IPS DF 6.9 (cell line): Measurements from ENCODE around the gene FAM78B.

Source experiments
- DNase-seq: peaks from one replicate; pipeline ENCODE4 v3.0.0-alpha.2; 2013; ENCODE audit warnings: low read depth, low spot score
- H3K27ac ChIP-seq: one replicate; pipeline ENCODE4 v1.5.1; 2013; ENCODE audit warnings: low read length, control low read depth
- H3K27me3 ChIP-seq: 2 replicates; pipeline ENCODE4 v1.6.1; 2013; ENCODE audit warnings: mild to moderate bottlenecking, low read length; ENCODE audit not compliant: control insufficient read depth, insufficient read depth
- H3K36me3 ChIP-seq: 2 replicates; pipeline ENCODE4 v1.6.1; 2013; ENCODE audit warnings: low read length; ENCODE audit not compliant: control insufficient read depth, insufficient read depth
- H3K4me1 ChIP-seq: 2 replicates; pipeline ENCODE4 v1.6.1; 2013; ENCODE audit warnings: low read length; ENCODE audit not compliant: control insufficient read depth, insufficient read depth
- H3K4me3 ChIP-seq: 2 replicates; pipeline ENCODE4 v1.5.1; 2013; ENCODE audit warnings: mild to moderate bottlenecking, low read length
- H3K9me3 ChIP-seq: 2 replicates; pipeline ENCODE4 v1.6.1; 2013; ENCODE audit warnings: low read length, inconsistent platforms; ENCODE audit not compliant: control insufficient read depth, insufficient read depth
- WGBS: extraction: QIAGEN DNeasy Blood & Tissue Kit; methylation state at CpG from one replicate; pipeline ENCODE4 v1.1.7; 2013; ENCODE audit warnings: mixed read lengths, missing lambda C conversion rate; ENCODE audit not compliant: insufficient read length, insufficient coverage; 5-methylcytosine and 5-hydroxymethylcytosine counted together

FAM78B gene

GRCh38 chr1:166090244-166090643 lies 76.6 kb downstream of the FAM78B start:
- no peak for DNase-seq
- Histone ChIP-seq H3K27me3 (no peaks in the 10 kb centered on the region), H3K27ac (no peak overlapping the region), H3K4me1 (no peaks in the 10 kb centered on the region), H3K4me3 (no peak overlapping the region), H3K9me3 (no peaks in the 10 kb centered on the region), H3K36me3 (no peaks in the 10 kb centered on the region)
- WGBS = no CpG with 5 or more reads among the region's 4 CpGs

GRCh38 chr1:166089804-166090203 lies 77.0 kb downstream of the FAM78B start:
- no CpG with 5 or more reads among the region's 6 CpGs for WGBS
- Histone ChIP-seq H3K27me3 (no peaks in the 10 kb centered on the region), H3K4me1 (no peaks in the 10 kb centered on the region), H3K4me3 (no peak overlapping the region), H3K9me3 (no peaks in the 10 kb centered on the region), H3K27ac (no peak overlapping the region), H3K36me3 (no peaks in the 10 kb centered on the region)
- no peak for DNase-seq

DNA sequence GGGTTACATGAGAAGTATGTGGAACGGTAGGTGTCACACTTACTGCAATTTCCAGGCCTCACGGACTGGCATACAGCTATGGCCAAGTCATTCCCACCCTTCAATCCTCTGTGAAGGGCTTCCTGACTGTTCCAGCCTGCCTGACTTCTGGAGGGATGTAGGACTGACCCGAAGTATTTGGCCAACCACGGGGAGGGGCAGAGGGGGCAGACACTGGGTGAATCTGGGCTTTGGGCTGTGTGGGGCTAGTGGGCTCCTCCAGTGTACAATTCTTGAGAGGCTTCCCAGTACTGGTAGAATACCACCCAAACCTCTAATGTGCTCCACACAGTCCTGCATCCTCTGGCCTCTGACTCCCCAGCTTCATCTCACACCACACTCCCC lies 78.2 kb downstream of the FAM78B start:
- WGBS = no CpG with 5 or more reads among the region's 4 CpGs
- Histone ChIP-seq H3K9me3 (no peaks in the 10 kb centered on the region), H3K27me3 (no peaks in the 10 kb centered on the region), H3K4me1 (no peaks in the 10 kb centered on the region), H3K4me3 (no peak overlapping the region), H3K27ac (no peak overlapping the region), H3K36me3 (no peaks in the 10 kb centered on the region)
- no peak for DNase-seq

GRCh38 chr1:166087734-166088571 lies 78.8 kb downstream of the FAM78B start:
- no peak overlapping the region for H3K4me3 ChIP-seq
- H3K36me3 ChIP-seq = no peaks in the 10 kb centered on the region
- H3K27ac ChIP-seq = no peak overlapping the region
- WGBS = no CpG with 5 or more reads among the region's 8 CpGs
- no peaks in the 10 kb centered on the region for H3K4me1 ChIP-seq
- no peaks in the 10 kb centered on the region for H3K9me3 ChIP-seq
- no peak for DNase-seq
- H3K27me3 ChIP-seq = no peaks in the 10 kb centered on the region

- WGBS = no CpG with 5 or more reads among the region's 6 CpGs
- Histone ChIP-seq H3K4me1 (no peaks in the 10 kb centered on the region), H3K27me3 (no peaks in the 10 kb centered on the region), H3K36me3 (no peaks in the 10 kb centered on the region), H3K9me3 (no peaks in the 10 kb centered on the region), H3K4me3 (no peak overlapping the region), H3K27ac (no peak overlapping the region)
- DNase-seq = no peak
Observed at GRCh38 chr1:166086113-166086883, 80.5 kb downstream of the FAM78B start.

DNA sequence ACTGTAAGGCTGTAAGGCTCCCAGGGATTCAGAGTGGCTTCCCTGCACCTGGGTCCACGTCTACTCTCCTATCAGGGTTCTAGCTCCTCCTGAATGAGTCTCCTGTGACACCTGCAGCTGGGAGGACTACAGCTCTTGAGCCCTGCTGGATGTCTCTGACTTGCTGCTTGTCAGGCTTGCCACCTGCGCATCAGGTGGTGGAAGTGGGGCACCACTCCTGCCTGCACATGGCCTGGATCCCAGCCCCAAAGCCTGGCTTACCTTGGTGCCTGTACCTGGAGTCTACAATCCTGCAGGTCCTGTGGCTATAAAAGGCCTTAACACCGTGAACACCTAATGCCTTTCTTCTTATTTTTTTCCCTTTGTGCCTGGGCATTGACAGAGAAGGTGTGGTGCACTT lies 82.2 kb downstream of the FAM78B start:
- Histone ChIP-seq H3K27me3 (no peaks in the 10 kb centered on the region), H3K36me3 (no peaks in the 10 kb centered on the region), H3K4me3 (no peak overlapping the region), H3K4me1 (no peaks in the 10 kb centered on the region), H3K27ac (no peak overlapping the region), H3K9me3 (no peaks in the 10 kb centered on the region)
- no CpG with 5 or more reads among the region's 3 CpGs for WGBS
- DNase-seq = no peak

DNA sequence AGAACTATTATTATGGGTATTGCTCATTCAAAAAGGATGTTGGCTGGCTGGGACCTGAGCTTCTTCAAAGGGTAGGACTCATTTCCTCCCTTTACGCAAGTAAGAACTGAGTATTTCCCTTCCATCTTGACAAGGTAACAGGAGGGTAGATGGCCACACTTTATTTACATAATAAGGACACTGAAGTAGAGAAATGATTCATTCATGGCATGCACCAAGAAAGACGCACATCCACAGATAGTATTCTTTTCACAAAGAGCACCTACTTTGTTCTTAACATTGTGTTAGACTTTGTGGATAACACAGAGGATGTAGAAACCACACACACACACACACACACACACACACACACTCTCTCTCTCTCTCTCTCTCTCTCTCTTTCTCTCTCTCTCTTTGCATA lies 82.9 kb downstream of the FAM78B start:
- Histone ChIP-seq H3K27ac (no peak overlapping the region), H3K4me1 (no peaks in the 10 kb centered on the region), H3K4me3 (no peak overlapping the region), H3K27me3 (no peaks in the 10 kb centered on the region), H3K36me3 (no peaks in the 10 kb centered on the region), H3K9me3 (no peaks in the 10 kb centered on the region)
- DNase-seq = no peak
- no CpG with 5 or more reads among the region's 2 CpGs for WGBS

DNA sequence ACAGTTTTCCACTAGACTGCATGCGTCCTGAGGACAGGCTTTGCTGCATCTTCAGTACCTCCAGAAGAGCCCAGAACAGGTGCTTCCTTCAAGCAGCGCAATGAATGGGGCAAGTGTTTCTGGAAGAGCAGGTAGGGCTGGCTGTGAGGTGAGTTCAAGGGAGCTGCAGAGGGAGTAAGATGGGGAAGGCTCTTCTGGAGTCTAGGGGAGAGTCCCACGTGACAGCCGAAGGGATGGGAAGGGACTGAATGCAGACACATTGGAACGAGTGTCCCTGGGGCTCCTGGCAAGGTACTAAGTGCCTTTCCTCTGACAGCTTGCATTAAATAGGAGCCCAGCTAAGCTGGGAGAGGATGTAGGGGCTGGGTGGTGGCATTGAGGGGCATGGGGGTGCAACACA lies 84.2 kb downstream of the FAM78B start:
- no CpG with 5 or more reads among the region's 5 CpGs for WGBS
- H3K9me3 ChIP-seq = no peaks in the 10 kb centered on the region
- DNase-seq = no peak
- H3K27ac ChIP-seq = no peak overlapping the region
- H3K4me3 ChIP-seq = no peak overlapping the region
- H3K4me1 ChIP-seq = no peaks in the 10 kb centered on the region
- no peaks in the 10 kb centered on the region for H3K36me3 ChIP-seq
- no peaks in the 10 kb centered on the region for H3K27me3 ChIP-seq

GRCh38 chr1:166080967-166081870 lies 85.6 kb downstream of the FAM78B start:
- H3K27me3 ChIP-seq = no peaks in the 10 kb centered on the region

DNA sequence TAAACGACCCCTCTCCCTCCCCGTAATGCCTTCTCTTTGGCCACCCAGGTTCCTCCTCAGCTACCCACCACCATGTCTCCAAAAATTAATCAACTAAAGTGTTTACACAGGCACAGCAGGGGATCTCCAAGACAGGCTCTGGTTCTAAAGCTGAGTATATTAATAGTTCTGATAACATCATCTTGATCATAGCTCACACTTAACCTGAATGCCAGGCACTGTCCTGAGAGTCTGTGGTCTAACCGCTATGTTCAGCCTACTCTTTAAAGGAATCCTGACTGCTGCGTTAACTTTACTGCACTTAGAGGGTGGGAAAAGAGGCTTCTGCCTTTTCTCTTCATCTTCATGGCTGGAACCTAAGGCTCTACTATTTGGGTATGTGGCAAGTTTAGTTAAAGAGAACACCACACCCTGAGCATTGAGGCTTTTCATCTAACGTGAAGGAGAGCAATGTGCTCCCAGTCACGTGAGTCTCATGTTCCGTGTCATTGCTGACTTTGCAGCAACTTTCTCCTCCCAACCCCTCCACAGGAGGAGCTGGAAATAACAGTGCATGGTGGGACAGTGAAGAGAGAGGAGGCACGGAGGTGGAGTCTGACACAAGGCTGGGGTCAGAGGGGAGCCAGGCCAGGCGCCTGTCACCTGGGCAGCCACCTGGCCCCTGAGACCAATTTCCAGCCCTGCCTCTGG lies 86.4 kb downstream of the FAM78B start:
- H3K4me3 ChIP-seq = no peak overlapping the region
- no peaks in the 10 kb centered on the region for H3K9me3 ChIP-seq
- H3K4me1 ChIP-seq = no peaks in the 10 kb centered on the region
- no peaks in the 10 kb centered on the region for H3K27me3 ChIP-seq
- H3K27ac ChIP-seq = no peak overlapping the region
- no CpG with 5 or more reads among the region's 9 CpGs for WGBS
- no peak for DNase-seq
- no peaks in the 10 kb centered on the region for H3K36me3 ChIP-seq

More at GRCh38 chr1:166080967-166081870, 85.6 kb downstream of the FAM78B start:
- H3K36me3 ChIP-seq = no peaks in the 10 kb centered on the region
- no peak overlapping the region for H3K27ac ChIP-seq
- WGBS = no CpG with 5 or more reads among the region's 14 CpGs
- no peaks in the 10 kb centered on the region for H3K9me3 ChIP-seq
- no peak overlapping the region for H3K4me3 ChIP-seq
- no peak for DNase-seq
- no peaks in the 10 kb centered on the region for H3K4me1 ChIP-seq
